SH-SY5Y (cell line): ENCODE results near the gene PROX2.

Source experiments
- GATA2 ChIP-seq: IDR thresholded peaks from 2 replicates; pipeline ENCODE4 v1.6.1; 2011; ENCODE audit warnings: mild to moderate bottlenecking, low read depth, low read length
- GATA3 ChIP-seq: IDR thresholded peaks from 2 replicates; pipeline ENCODE4 v1.6.1; 2011; ENCODE audit warnings: low read depth, mild to moderate bottlenecking, low read length, moderate library complexity

- TF ChIP-seq GATA2, result no peak
- no peak for TF ChIP-seq GATA3
These were observed 33.6 kb upstream of the PROX2 start for GRCh38 chr14:74909501-74909900.
